HG03520 (cell line): ENCODE results near the gene SFTPD.
A peak's percentile ranks its signal among the peaks of the same experiment; 100 is the strongest.
"Not testable (repeated sequence)": the region's sequence is repeated elsewhere in the genome, so short reads cannot be mapped to it uniquely, and the experiment has no call there.

Experiments used
- ATAC-seq: cut with Tn5 transposase; IDR thresholded peaks from one replicate; pipeline ENCODE4 v1.9.1; 2021; ENCODE audit warnings: mild to moderate bottlenecking, moderate library complexity; ENCODE audit not compliant: unreplicated experiment

Gene SFTPD

DNA sequence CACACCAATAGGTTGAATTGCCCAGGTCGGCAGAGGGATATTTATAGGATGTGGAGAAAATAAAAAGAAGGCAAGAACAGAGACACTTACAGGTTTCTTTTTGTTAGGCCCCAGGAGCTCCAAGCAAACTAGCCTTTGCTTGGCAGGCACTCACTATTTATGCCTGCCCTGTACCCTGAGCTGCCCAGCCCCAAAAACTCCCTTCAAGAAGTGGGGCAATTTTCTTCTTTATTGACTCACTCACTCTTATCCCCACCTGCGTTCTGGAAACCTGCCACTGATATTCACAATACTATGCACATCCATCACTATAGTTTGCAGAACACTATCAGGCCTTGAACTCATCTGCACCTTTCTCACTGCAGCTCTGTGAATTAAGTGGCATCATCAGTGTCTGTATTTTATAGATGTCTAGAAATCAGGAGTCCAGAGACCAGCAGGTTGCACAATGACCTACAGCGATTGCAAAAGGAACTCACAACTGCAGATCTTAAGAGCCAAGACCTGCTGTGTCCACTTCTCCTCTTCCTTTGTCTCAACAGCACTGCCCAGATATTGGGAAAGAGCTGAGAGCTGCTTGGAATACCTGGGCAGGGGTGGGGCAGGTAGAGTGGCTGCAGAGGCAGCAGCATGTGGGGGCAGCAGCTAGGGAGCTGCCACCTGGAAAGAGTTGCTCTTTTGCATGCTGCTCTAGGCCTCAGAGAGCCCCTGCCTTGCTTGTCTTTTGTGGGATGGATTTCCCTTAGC, at the start of gene SFTPD:
Gene SFTPD (minus strand): TSS at position 130 of the 747 bp plus-strand sequence. CDS start 2,446 bp downstream, outside the sequence.
- no peak for ATAC-seq

DNA sequence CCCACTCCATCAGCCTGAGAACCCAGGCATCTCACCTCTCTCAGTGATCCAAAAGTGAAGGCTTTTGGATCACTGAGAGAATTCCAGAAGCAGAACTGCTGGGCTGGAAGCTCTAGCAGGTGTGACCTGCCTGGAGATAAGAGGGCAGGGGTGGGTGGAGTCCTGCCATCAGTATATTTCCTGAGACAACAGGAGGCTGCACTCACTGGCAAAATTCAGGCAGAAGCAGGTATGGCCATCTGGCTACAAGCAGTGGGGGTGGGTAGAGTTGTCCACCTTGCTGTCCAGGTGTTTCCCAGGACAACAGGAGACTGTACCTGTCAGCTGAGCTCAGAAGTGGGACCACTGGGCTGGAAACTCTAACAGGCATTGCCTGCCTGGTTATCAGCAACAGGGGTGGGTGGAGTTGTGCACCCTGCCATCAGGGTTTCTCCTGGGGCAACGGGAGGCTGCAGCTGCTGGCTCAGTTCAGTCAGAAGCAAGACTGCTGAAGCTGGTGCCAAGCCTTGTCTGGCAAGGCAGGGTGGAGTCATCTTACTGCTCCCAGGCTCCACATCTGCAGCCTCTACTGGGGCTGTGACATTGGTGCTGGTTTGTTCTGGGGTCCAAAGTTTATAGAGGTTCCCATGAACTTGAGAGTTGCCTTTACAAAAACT, 47.2 kb upstream of the SFTPD start:
- no peak for ATAC-seq

DNA sequence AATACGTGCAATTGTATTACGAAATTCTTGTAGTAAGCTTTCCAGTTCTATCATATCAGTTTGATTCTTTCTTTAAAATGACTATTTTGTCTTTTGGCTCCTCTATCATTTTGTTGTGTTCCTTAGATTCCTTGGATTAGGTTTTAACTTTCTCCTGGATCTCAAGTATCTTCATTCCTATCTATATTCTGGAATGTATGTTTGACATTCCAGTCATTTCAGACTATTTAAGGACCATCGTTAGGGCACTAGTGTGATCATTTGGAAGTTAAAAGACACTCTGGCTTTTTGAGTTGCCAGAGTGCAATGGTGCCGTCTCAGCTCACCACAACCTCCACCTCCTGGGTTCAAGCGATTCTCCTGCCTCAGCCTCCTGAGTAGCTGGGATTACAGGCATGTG, 45.7 kb upstream of the SFTPD start:
- ATAC-seq, result no peak

DNA sequence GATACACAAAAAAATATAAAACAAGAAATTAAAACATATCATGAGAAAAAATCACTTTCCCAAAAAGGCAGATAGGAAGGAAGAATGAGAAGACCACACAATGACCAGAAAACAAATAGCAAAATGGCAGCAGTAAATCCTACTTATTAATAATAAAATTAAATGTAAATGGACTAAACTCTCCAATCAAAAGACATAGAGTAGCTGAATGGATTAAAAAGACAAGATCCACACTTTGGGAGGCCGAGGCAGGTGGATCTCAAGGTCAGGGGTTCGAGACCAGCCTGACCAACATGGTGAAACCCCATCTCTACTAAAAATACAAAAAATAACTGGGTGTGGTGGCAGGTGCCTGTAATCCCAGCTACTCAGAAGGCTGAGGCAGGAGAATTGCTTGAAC, 39.3 kb upstream of the SFTPD start:
- ATAC-seq, result not testable (repeated sequence)

DNA sequence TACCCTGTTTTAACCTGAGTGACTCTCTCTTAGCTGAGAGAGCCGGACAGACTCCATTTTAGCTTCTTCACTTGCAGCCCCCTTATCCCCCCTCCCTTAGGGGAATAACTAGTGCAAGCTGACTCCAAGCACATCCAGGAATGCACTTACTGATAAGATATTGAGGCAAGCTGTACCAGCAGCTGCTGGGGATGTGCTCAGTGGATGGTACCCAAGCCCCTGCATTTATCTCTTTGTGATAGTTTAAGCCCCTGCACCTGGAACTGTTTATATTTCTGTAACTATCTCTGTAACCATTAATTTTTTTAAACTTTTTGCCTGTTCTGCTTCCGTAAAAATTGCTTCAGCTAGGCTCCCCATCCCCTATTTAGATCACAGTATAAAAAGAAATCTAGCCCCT, 37.8 kb upstream of the SFTPD start:
- not testable (repeated sequence) for ATAC-seq

DNA sequence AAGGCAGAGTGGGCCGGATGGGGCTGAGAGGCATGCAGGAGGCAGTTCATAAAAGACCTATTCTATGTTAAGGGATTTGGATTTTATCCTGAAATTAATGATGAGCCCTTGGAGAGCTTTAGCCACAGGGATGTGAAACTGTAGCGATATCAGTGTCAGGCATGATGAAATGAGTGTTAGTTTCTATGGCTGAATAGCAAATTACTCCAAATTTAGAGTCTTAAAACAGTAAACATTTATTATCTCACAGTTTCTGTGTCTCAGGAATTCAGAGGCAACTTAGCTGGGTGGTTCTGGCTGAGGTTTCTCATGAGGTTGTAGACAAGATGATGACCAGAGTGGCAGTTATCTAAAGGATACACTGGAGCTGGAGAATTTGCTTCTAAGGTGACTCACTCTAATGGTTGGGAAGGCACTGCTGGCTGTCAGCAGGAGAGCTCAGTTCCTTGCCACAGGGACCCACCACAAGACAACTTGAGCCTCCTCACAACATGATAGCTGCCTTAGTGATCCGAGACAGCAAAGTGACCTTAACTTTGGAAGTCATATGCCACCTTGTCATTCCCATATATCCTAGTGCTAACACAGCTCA, 36.7 kb upstream of the SFTPD start:
- no peak for ATAC-seq

DNA sequence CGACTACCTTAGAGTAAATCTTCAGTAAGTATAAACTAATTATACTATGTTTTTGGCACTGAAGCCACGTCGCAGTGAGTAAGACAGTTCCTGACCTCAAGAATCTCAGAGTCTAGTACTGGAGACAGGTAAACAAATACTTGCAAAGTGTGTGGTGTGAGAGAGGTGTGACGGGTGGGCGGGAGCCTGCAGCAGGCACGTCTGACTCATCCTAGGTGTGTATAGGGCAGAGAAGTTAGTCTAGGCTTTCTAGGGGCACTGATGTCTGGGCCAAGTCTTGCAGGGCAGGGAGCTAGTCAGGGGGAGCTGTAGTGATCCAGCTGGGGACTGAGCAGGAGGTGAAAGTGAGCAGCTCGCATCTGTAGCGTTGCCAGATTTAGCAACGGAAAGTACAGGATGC, 35.9 kb upstream of the SFTPD start:
- ATAC-seq, result peak; percentile 58

DNA sequence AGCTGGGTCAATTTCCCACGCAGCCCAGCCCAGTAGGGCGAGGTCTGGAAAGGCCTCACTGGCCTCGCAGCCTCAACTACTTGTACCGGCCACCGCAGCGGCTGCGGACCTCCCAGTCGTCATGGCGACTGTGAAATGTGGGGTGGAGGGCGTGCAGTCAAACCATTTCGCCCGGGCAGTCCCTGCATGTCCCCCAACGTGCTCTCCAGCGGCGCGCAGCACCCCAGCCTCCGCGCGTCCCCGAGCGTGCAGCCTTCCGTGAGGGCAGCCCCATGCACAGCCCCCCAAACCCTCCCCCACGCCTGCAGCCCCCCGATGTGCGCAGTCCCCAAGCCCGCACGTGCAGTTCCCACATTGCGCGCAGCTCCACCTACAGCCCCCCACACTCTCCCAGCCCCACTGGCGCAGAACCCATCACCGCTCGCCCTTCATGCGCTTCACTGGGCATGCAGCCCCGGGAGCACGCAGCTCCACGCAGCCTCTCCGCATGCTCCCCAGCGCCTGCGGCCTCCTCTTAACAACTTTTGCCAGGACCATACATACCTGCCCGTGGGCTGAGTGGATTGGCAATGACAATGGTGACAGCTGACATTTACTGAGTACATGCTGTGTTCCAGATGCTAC, 34.5 kb upstream of the SFTPD start:
- ATAC-seq, result no peak

DNA sequence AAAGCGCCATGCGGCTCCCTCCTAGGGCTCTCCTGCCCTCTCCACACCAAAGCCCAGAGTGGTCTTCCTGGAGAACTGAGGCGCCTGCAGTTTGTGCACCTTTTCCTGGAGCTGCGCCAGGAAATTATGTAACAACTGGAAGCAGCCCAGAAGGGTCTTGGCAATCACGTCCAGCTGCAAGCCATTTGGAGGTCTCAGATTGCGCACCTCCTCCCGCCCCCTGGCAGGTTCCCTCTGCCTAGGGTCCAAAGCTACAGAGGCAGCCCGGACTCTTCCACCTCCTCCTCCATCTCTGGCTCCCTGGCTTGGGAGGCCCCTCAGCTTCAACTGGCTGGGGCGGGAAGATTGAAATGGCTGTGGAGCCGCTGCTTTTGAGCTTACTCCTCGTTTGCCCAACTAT, 34.0 kb upstream of the SFTPD start:
- ATAC-seq, result no peak

DNA sequence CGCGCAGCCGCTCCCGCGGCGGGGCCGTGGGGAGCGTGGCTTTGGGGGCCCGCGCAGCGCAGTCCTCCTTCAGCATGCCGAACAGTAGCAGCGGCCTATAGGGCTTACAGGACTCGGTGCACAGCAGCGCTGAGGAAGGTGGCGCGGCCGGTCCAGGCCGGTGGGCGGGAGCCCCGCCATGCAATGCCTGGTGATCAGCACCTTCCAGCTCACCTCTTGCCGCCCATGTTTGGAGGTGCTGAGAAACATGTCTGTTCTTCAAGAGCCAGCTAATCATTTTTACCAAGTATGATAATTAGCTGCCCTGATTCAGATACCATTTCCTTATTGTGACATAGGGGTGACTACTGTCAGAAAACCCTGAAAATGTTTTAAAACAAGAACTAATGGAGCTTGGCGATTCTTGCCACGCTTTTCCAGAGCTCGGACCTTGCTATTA, 33.5 kb upstream of the SFTPD start:
- no peak for ATAC-seq

DNA sequence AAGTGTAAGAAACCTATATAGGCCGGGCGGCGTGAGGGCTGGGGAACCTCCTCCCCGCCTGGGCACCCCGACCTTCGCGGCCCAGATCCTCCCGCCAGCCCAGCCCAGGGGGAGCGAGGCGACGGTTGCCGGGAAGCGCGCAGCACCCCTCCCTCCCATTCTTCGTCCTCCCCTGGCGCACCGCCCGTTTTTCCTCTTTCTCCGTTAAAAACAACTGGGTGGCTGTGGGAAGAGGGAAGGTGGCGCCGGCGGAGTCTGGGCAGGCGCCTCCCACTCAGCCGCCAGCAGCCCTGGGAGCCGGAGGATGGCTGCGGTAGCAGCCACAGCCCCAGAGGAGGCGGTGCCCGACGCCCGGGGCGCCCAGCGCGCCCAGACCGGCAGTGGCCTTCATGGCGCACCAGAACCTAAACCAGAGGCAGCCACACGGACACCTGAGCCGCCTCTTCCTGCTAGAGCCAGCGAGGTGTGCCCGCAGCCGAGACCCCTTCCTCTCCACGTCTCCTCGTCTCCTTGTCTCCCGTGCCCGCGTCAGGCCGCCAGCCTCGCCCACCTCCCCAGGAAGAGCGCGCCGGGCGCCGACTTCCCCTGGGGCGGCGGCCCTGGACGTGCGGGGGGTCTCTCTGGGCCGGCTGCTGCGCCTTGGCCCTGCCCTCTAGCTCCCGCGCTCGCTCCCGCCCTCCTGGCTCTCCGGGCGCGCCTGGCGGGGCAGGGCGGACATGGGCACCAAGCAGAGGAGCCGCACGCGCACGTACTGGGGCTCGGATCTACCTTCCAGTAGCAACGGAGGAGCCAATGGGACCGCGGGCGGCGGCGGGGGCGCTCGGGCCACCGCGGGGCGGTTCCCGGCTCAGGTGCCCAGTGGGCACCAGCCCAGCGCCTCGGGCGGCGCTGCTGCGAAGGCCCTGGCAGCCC, 32.8 kb upstream of the SFTPD start:
- no peak for ATAC-seq

DNA sequence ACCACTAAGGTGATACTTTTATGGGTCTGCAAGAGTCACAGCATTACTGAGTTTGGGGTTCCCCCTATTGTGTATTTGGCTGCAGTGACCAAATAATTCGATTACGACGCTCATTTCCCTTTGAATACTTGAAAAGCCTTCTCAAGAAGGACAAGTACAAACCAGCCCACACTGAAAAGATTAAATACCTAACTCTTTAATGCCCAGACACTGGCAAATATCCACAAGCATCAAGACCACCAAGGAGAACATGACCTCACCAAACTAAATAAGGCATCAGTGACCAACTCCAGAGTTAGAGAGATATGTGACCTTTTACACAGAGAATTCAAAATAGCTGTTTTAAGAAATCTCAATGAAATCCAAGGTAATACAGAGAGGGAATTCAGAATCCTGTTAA, 31.8 kb upstream of the SFTPD start:
- no peak for ATAC-seq

DNA sequence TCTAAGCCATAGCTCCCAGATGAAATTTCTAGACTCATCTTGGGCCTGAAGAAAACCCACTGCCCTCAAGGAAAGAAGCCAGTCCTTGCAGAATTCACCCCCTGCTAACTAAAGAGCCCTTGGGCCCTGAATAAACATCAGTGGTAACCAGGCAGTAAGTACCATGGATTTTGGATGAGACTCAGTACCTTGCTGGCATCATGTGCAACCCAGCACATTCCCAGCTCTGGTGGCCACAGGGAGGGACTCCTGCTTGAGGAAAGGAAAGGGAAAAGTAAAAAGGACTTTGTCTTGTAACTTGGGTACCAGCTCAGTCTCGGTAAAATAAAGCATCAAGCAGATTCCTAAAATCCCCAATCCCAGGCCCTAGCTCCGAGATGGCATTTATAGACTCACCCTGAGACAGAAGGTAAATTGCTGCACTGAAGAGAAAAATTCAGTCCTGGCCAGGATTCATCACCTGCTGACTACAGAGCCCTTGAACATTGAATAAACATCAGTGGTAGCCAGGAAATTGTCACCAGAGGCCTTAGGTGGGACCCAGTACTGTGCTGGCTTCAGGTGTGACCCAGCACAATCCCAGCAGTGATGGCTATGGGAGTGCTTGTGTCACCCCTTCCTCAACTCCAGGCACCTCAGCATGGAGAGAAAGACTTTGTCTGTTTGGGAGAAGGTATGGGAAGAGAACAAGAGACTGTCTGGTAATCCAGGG, 31.2 kb upstream of the SFTPD start:
- no peak for ATAC-seq

DNA sequence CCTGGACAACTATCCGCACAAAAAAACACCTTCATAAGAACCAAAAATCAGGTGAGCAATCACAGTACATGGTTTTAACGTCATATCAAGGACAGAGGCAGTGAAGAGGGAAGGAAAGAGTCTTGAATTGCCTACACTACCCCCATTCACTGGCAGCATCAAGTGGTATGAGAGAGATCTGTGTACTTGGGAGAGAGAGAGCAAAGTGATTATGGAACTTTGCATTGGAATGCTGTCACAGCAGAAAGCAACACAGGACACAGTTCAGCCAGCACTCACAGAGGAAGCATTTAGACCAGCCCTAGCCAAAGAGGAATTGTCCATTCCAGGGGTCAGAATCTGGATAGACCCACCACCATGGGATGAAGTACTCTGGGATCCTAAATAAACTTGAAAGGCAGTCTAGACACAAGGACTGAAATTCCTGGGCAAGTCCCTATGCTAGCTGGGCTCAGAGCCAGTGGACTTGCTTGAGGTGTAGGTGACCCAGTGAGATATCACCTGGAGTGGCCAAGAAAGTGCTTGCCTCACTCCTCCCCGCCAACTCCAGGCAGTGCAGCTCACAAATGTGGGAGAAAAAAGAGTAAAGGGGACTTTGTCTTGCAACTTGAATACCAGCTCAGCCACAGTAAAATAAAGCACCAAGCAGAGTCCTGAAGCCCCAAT, 30.5 kb upstream of the SFTPD start:
- no peak for ATAC-seq

DNA sequence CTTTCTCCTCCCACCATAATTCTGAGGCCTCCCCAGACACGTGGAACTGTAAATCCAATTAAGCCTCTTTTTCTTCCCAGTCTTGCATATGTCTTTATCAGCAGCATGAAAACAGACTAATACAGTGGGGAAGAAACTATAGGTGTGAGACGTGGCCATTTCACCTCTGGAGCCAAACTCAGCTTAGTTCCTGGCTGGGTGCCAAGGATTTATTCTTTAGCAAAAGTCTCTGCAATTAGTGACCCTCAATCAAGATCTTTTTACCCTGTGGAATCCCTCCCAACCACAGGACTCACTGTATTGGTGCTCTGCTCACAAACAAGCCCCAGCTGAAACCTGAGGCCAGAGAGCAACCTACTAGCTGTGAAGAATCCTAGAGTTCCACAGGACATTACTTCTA, 28.1 kb upstream of the SFTPD start:
- ATAC-seq, result no peak

DNA sequence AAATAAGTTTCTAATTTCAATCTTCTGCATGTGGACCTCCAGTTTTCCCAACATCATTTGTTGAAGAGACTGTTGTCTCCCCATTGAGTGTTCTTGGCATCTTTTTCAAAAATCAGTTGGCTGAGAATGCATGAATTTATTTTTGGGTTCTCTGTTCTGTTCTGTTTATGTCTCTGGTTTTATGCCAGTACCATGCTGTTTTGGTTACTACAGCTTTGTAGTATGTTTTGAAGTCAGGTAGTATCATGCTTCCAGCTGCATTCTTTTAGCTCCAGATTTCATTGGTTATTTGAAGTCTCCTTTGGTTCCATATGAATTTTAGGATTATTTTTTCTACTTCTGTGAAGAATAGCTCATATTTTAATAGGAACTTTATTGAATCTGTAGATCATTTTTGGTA, 21.2 kb upstream of the SFTPD start:
- no peak for ATAC-seq

DNA sequence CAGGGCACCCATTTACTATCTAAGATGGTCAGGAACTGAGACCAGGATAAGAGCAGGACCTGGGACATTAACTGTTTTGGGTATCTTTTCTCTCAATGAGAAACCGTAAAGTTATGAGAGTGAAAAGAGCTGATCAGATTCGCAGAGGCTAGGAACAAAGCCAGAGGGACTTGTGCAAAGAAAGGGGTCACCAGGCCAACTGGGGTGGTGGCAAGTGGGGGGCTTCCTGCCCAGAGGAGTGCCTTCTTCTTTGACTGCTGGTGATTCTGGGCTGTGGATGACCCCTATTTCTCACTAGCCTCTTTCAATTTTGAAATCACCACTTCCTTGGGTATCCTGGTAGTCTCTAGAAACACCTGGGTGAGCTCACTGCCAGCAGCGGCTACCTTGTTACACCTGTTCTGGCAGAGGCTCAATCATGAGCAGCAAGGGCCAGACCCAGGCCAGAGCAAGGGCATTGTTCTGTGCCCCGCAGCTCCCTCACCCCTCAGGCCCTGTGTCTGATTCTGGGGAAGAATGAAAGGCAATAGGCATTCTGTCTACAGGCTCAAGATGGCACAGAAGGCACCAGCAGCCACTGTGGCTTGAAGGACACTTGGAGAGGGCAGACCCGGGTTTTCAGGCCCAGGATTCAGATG, 999 bp downstream of the SFTPD start:
- ATAC-seq, result no peak

DNA sequence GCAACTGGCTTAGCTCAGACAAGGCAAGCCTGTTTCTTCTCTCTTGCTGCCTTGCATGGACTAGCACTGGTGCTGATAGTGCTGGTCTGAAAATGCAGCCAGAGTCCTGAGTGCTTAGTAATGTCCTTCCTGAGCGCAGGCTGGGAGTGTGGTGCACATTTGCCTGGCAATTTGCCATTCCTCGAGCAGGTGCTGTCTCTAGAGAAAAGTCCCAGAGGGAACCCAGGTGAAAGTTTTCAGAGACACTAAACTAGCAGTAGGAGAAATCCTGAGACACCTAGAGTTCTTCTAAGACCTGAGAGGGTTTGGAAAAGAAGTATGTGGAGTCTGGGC, 1.9 kb downstream of the SFTPD start:
- no peak for ATAC-seq
